GM23248 (cell line): ENCODE results near the gene DENND2C.

ENCODE experiments used
- EZH2 ChIP-seq: fragments of 200-600 bp; sonication (generic); IDR thresholded peaks from 2 replicates; pipeline ENCODE4 v1.6.1; 2018; ENCODE audit warnings: antibody characterized with exemption, mild to moderate bottlenecking; ENCODE audit not compliant: insufficient read depth, poor library complexity, severe bottlenecking
- EZH2phosphoT487 ChIP-seq: fragments of 200-600 bp; sonication (generic); IDR thresholded peaks from 2 replicates; pipeline ENCODE4 v1.6.1; 2018; ENCODE audit warnings: antibody characterized with exemption, moderate library complexity, mild to moderate bottlenecking, low read depth; ENCODE audit not compliant: insufficient read depth

GRCh38 chr1:114581335-114582287, 88.2 kb downstream of the DENND2C start, which contains the start of gene BCAS2:
- no peak for TF ChIP-seq EZH2
- no peak for TF ChIP-seq EZH2phosphoT487
